SK-N-MC (cell line): ENCODE data around the gene KRABD2.

ENCODE experiments used
- EZH2 ChIP-seq: fragments of 200-600 bp; sonication (generic); IDR thresholded peaks from one replicate; pipeline ENCODE4 v1.6.1; 2017; ENCODE audit warnings: antibody characterized with exemption
- FOXP2 ChIP-seq: optimal IDR thresholded peaks from 2 replicates; pipeline ENCODE3; 2011; ENCODE audit warnings: mild to moderate bottlenecking, moderate library complexity; ENCODE audit not compliant: insufficient read depth; ENCODE audit errors: extremely low read length, control extremely low read depth
- POLR2AphosphoS5 ChIP-seq: IDR thresholded peaks from 2 replicates; pipeline ENCODE4 v1.6.1; 2012; ENCODE audit warnings: mild to moderate bottlenecking, low read depth, low read length, borderline replicate concordance

DNA sequence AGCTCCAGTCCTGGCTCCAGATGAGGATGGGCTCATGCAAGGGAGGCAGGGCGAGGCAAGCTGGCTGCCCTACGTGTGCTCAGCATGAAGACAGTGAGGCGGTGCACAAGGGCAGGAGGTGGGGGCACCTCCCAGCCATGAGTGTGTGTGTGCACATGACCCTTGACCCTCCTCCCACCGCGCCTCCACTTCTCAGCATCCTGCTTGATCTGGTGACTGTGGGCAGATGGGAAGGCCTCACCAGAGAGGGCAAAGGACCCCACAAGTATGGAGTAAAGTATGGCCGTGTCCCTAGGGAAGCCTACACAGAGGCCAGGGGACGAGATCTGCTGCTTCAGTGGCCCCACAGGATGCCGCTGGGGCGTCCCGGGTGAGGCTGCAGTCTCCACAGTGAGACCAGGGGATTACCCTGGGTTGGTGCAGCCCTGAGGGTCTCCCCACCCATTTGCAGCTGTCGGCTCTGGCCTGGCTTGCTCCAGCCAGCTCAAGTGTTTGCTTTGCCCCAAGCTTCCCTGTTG lies 29.1 kb upstream of the KRABD2 start:
- no peak for TF ChIP-seq POLR2AphosphoS5
- no peak for TF ChIP-seq EZH2
- TF ChIP-seq FOXP2, result no peak
